K562 (cell line): ENCODE measurements around the gene FES. TPM values are rescaled to one million over a fixed set of nuclear protein-coding genes. Genes with fewer than 3 reads are reported as not detected.
A peak's percentile ranks its signal among the peaks of the same experiment; 100 is the strongest.

Experiments used
- ARID1B ChIP-seq: fragments of 450-650 bp; IDR thresholded peaks from 2 replicates; pipeline ENCODE4 v1.6.1; 2016; ENCODE audit warnings: antibody characterized with exemption, mild to moderate bottlenecking, inconsistent platforms
- ATF3 ChIP-seq, 2 experiments: fragments of 450-650 bp in 1 of 2; sonication (generic) in 1 of 2; formaldehyde crosslinking in 1 of 2; IDR thresholded peaks in 1 of 2; conservative IDR thresholded peaks in 1 of 2; 2 replicates each; pipeline versions ENCODE4 v1.6.1 to v1.8.1; 2016 to 2023; ENCODE audit warnings: mild to moderate bottlenecking in 2 of 2, moderate library complexity in 2 of 2, inconsistent platforms in 1 of 2, missing genetic modification reagents in 1 of 2
- ATF7 ChIP-seq: fragments of 450-650 bp; IDR thresholded peaks from 2 replicates; pipeline ENCODE4 v1.7.1; 2014; ENCODE audit warnings: mild to moderate bottlenecking, moderate library complexity
- CREB1 ChIP-seq, 2 experiments: sonication (generic) in 1 of 2; formaldehyde crosslinking in 1 of 2; IDR thresholded peaks; 2 replicates each; pipeline versions ENCODE4 v1.6.1 to v1.8.0; 2012 to 2022; ENCODE audit warnings: inconsistent platforms in 1 of 2, mild to moderate bottlenecking in 1 of 2, missing genetic modification reagents in 1 of 2, moderate library complexity in 1 of 2
- CREB5 ChIP-seq: fragments of 250-450 bp; sonication (Bioruptor Pico); IDR thresholded peaks from 2 replicates; pipeline ENCODE4 v1.5.0; 2020; ENCODE audit warnings: mild to moderate bottlenecking
- DIDO1 ChIP-seq: fragments of 450-650 bp; IDR thresholded peaks from 2 replicates; pipeline ENCODE4 v1.6.1; 2016; ENCODE audit warnings: low read depth, missing biosample characterization, missing genetic modification characterization
- EGR1 ChIP-seq: fragments of 450-650 bp; conservative IDR thresholded peaks from 2 replicates; pipeline ENCODE4 v1.6.1; 2017; ENCODE audit warnings: mild to moderate bottlenecking
- ELF2 ChIP-seq: fragments of 250-450 bp; sonication (Bioruptor Pico); IDR thresholded peaks from 2 replicates; pipeline ENCODE4 v1.5.0; 2021; ENCODE audit warnings: mild to moderate bottlenecking
- ESRRB ChIP-seq: fragments of 250-450 bp; sonication (Bioruptor Pico); IDR thresholded peaks from 2 replicates; pipeline ENCODE4 v1.5.0; 2020; ENCODE audit warnings: mild to moderate bottlenecking, moderate library complexity, borderline replicate concordance
- GATA2 ChIP-seq: sonication (generic); formaldehyde crosslinking; IDR thresholded peaks from 2 replicates; pipeline ENCODE4 v1.4.0; 2020; ENCODE audit warnings: mild to moderate bottlenecking, missing genetic modification reagents
- GTF2F1 ChIP-seq: IDR thresholded peaks from 2 replicates; pipeline ENCODE4 v1.6.1; 2011; ENCODE audit warnings: low read depth, low read length, improper control_type of control experiment
- MCM2 ChIP-seq: fragments of 450-650 bp; IDR thresholded peaks from 2 replicates; pipeline ENCODE4 v1.6.1; 2017; ENCODE audit warnings: low read depth, mild to moderate bottlenecking
- MYNN ChIP-seq, 2 experiments: sonication (generic); formaldehyde crosslinking in 1 of 2; IDR thresholded peaks; 2 replicates each; pipeline versions ENCODE4 v1.5.0 to v1.6.1; 2016 to 2020; ENCODE audit warnings: antibody characterized with exemption in 1 of 2, missing genetic modification reagents in 1 of 2
- NCOA1 ChIP-seq: fragments of 450-650 bp; IDR thresholded peaks from 2 replicates; pipeline ENCODE4 v1.6.1; 2016; ENCODE audit warnings: low read depth
- NR4A1 ChIP-seq, 2 experiments: fragments of 250-450 bp in 1 of 2; fragments of 450-650 bp in 1 of 2; sonication (Bioruptor Pico) in 1 of 2; IDR thresholded peaks; 2 replicates each; pipeline versions ENCODE4 v1.4.0 to v1.6.1; 2016 to 2020; ENCODE audit warnings: mild to moderate bottlenecking in 2 of 2, missing compliant biosample characterization in 1 of 2, missing genetic modification characterization in 1 of 2, moderate library complexity in 1 of 2
- NRF1 ChIP-seq, 2 experiments: fragments of 450-650 bp; IDR thresholded peaks in 1 of 2; conservative IDR thresholded peaks in 1 of 2; 2 replicates each; pipeline ENCODE4 v1.6.1; 2014; ENCODE audit warnings: mild to moderate bottlenecking in 2 of 2
- ZBTB7A ChIP-seq: IDR thresholded peaks from 2 replicates; pipeline ENCODE4 v1.6.1; 2011; ENCODE audit warnings: low read depth, mild to moderate bottlenecking, low read length, moderate library complexity, borderline replicate concordance; ENCODE audit not compliant: control insufficient read depth
- ZBTB8A ChIP-seq: fragments of 450-650 bp; IDR thresholded peaks from 2 replicates; pipeline ENCODE4 v1.6.1; 2018; ENCODE audit warnings: mild to moderate bottlenecking, moderate library complexity; ENCODE audit not compliant: partially characterized antibody
- ZFP91 ChIP-seq: sonication (generic); formaldehyde crosslinking; IDR thresholded peaks from 2 replicates; pipeline ENCODE4 v1.8.0; 2022; ENCODE audit warnings: mild to moderate bottlenecking, missing genetic modification reagents
- ZNF146 ChIP-seq: IDR thresholded peaks from one replicate; pipeline ENCODE4 v1.6.1; 2018; ENCODE audit warnings: missing compliant biosample characterization; ENCODE audit not compliant: unreplicated experiment
- ZNF212 ChIP-seq: fragments of 450-650 bp; formaldehyde crosslinking; IDR thresholded peaks from 2 replicates; pipeline ENCODE4 v1.4.0; 2020; ENCODE audit warnings: mild to moderate bottlenecking
- ZNF316 ChIP-seq: fragments of 450-650 bp; IDR thresholded peaks from 2 replicates; pipeline ENCODE4 v1.6.1; 2016
- ZNF785 ChIP-seq: fragments of 250-450 bp; sonication (Bioruptor Pico); IDR thresholded peaks from 2 replicates; pipeline ENCODE4 v1.4.0; 2020; ENCODE audit warnings: mild to moderate bottlenecking
- ZSCAN29 ChIP-seq: fragments of 450-650 bp; IDR thresholded peaks from 2 replicates; pipeline ENCODE4 v1.6.1; 2017
- polyA plus RNA-seq, 8 experiments: library from polyadenylated mRNA; depleted of rRNA in 4 of 8; stranded (reverse) in 5 of 8; unstranded in 3 of 8; fragments of >200 nt; fragmentation: Nextera tagmentation in 2 of 8; fragmentation: Illumina TruSeq in 1 of 8; extraction: Ambion mirVana in 2 of 8; extraction: Trizol in 1 of 8; gene quantifications; 2 replicates each; pipeline versions ENCODE4 v1.2.1 to v1.2.3, GENCODE V29; 2011 to 2014; ENCODE audit warnings: inconsistent platforms in 1 of 8, missing spikeins in 1 of 8
- total RNA-seq, 7 experiments: library from RNA; depleted of rRNA in 6 of 7; stranded (reverse); fragments of >200 nt in 6 of 7; fragmentation: Illumina TruSeq in 2 of 7; extraction: Trizol in 2 of 7; gene quantifications; 2 replicates each; pipeline versions ENCODE4 v1.2.1 to v1.2.3, GENCODE V29; 2011 to 2021; ENCODE audit warnings: low replicate concordance in 1 of 7

Gene FES
- total and polyA plus RNA-seq, 9 of the 15 experiments (the other 6 are each of a cell fraction or from before 2014, with no cell fraction given), result 0.38 to 2.6 (median 0.82) TPM

- TF ChIP-seq ZNF785 (CRISPR knock-in tag), result no peak
- 0 out of 2 replicates have a peak, but pooled peaks have one; percentile 22 for TF ChIP-seq ARID1B
- TF ChIP-seq ZSCAN29, result no peak
- no peak for TF ChIP-seq ZNF146 (CRISPR knock-in tag)
- peak; percentile 58 to 67 for TF ChIP-seq NRF1 (conservative IDR thresholded peaks at IDR 0.05 in 1 of 2, IDR thresholded peaks at IDR 0.05 in 1 of 2)
- TF ChIP-seq ZFP91 (CRISPR knock-in tag), result no peak
- no peak for TF ChIP-seq ELF2 (CRISPR knock-in tag)
- no peak for TF ChIP-seq ZBTB8A
- TF ChIP-seq ZBTB7A, result no peak
- no peak for TF ChIP-seq CREB1 (IDR thresholded peaks at IDR 0.05)
- TF ChIP-seq CREB1 (CRISPR knock-in tag; IDR thresholded peaks at IDR 0.05), result no peak
- no peak for TF ChIP-seq GATA2
- no peak for TF ChIP-seq ESRRB (CRISPR knock-in tag)
- TF ChIP-seq MYNN (IDR thresholded peaks at IDR 0.05), result peak; percentile 36; the same call in 1 of the 2 replicates
- TF ChIP-seq MYNN (CRISPR knock-in tag; IDR thresholded peaks at IDR 0.05), result no peak
- no peak for TF ChIP-seq NCOA1
- TF ChIP-seq ZNF212, result no peak
- TF ChIP-seq ATF7, result peak; percentile 20; the same call in 1 of the 2 replicates
- no peak for TF ChIP-seq EGR1
- TF ChIP-seq ZNF316, result no peak
- no peak for TF ChIP-seq GTF2F1
- peak; percentile 88 for TF ChIP-seq ATF3 (IDR thresholded peaks at IDR 0.05)
- no peak for TF ChIP-seq ATF3 (CRISPR knock-in tag; conservative IDR thresholded peaks at IDR 0.05)
- TF ChIP-seq MCM2, result no peak
- no peak for TF ChIP-seq CREB5 (CRISPR knock-in tag)
- TF ChIP-seq NR4A1 (CRISPR knock-in tag; IDR thresholded peaks at IDR 0.05), result no peak
- TF ChIP-seq NR4A1 (tag; IDR thresholded peaks at IDR 0.05), result no peak
- TF ChIP-seq DIDO1 (tag), result no peak
Measured at GRCh38 chr15:90845201-90845949, 38.9 kb upstream of the FES start (continued).
